DMS153 treated with DMSO at 0.1 percent for 48 hours (cell line): ENCODE results near the gene MATR3.
"Not testable (repeated sequence)": the region's sequence is repeated elsewhere in the genome, so short reads cannot be mapped to it uniquely, and the experiment has no call there.

Experiments used
- DNase-seq: peaks from one replicate; lab custom pipeline; 2025; ENCODE audit not compliant: unreplicated experiment; lab: John Stamatoyannopoulos, UW

MATR3 gene

DNA sequence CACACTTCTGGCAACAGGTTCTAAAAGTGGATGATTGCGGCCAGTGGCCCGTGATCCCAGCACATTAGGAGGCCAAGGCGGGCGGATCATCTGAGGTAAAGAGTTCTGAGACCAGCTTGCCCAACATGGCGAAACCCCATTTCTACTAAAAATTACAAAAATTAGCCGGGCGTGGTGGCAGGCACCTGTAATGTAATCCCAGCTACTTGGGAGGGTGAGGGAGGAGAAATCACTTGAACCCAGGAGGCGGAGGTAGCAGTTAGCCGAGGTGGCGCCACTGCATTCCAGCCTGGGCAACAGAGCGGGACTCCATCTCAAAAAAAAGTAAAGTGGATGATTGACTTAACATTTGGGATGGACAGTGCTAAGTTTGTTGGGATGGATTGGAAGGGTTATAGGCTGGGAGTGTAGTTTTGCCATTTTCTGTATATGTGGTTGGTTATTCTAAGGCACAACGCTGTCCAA, 3.4 kb downstream of the MATR3 start:
- no peak for DNase-seq

DNA sequence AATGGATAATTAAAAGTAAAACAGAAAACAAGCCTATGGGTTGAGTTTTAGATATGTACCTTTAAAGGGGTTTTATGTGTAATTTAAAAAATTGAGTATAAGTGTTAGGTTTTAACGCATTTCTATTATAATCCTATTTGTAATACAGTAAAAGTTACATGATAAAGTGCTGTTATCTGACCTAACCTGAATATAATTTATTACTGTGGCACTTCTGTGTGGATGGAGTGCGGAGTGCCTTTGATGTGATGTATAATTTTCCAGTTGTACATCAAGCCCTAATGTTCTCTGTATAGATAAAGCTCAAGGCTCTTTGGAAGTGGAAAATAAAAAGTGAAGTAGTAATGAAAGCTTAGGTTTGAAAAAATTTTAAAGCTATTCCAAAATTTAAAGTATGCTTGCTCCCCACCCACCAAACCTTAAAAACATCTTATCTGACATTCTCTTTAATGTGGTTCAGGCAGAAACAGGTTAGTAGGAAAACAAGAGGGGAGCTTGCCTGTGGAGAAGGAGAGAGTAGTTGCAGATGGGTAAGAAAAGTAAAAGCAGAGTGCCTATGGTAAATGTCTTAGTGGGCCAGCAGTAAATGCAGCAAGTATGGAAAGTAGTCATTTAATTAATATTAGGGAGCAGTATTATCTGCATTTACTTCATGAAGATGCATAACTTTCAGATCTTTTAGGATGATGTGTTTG, 4.0 kb downstream of the MATR3 start:
- DNase-seq: no peak

DNA sequence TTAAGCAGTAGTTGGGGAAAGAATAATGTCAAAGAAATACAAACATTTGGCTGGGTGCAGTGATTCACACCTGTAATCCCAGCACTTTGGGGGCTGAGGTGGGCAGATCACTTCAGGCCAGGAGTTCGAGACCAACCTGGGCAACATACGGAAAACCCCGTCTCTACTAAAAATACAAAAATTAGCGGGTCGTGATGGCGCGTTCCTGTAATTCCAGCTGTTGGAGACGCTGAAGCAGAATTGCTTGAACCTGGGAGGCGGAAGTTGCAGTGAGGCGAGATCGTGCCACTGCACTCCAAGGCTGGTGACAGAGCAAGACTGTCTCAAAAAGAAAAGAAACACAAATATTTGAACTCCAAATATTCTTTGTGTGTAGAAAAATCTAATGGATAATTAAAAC, 4.7 kb downstream of the MATR3 start:
- DNase-seq: no peak

DNA sequence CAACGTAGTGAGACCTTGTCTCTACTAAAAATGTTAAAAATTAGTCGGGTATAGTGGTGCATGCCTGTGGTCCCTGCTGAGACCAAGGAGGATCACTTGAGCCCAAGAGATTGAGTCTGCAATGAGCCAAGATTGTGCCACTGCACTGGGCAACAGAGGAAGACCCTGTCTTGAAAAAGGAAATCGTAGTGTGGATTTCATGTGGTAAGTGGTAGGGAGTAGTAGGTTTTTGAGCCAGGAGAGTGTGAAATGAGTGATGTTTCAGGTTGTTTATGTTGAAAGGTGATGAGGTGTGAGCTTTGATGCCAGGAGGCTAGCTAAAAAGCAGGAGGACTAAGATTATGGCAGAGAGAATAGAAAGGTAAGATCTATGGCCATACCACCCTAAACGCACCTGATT, 5.9 kb downstream of the MATR3 start:
- DNase-seq: no peak

DNA sequence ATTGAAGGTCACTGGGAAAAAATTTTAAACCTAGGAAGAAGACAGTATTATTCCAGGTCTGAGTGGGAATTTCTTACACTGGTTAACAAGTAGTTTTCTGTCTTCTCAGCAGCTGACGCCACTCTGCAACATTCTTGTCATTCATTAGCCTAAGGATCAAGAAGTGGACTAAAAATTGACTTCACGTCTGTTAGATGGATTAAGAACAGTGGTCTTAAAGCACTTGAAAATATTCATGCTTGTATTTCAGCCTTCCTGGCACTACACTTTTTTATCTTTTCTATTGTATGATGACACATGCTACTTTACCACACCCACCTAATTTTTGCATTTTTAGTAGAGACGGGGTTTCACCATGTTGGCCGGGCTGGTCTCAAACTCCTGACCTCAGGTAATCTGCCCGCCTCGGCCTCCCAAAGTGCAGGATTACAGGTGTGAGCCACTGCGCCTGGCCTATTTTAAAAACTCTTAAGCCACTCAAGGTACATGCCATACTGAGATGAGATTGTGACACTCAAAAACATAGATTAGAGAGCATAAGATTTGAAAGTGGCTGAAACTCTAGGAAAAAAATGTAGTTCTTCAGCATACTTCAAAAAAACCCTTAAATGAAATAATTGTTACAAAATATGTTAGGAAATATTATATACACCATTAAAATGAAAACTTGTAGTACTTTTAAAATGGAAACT, 8.4 kb downstream of the MATR3 start:
- no peak for DNase-seq

DNA sequence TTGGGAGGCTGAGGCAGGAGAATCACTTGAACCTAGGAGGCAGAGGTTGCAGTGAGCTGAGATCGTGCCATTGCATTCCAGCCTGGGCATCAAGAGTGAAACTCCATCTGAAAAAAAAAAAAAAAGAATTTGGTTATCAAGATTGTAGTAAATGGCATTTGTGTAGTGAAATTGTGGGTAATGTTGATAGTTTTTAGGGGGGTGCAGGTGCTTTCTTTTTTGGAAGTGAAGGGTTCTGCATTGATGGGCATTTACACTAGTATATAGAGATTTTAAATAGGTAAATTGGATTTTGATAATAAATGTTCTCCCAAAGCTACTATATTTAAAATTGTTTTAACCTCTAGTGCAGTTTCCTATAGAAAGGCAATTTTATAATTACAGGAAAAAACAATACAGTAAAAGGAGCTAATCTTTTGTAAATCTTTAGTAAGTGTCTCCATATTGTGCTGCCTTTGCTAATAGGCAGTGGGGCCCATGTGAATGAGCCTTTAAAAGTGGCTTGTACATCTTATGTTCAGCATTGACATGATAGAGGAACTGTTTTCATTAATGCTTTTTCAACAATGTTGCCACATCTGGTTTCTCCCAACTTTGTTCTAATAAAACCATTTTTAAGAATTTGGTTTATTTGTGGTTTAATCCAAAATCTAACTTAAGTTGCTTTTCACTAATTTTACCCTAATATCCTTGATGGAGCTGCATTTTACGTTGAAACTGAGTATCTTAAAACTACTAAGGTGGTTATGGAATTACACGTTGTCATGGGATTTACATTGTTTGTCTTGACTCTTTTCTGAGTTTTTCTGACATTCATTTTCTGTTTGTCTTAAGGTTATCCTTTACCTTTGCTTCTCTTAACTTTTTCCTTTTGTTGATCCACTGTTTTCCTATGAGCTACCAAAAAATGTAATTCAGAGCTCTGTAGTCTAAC, 11.1 kb downstream of the MATR3 start:
- no peak for DNase-seq

DNA sequence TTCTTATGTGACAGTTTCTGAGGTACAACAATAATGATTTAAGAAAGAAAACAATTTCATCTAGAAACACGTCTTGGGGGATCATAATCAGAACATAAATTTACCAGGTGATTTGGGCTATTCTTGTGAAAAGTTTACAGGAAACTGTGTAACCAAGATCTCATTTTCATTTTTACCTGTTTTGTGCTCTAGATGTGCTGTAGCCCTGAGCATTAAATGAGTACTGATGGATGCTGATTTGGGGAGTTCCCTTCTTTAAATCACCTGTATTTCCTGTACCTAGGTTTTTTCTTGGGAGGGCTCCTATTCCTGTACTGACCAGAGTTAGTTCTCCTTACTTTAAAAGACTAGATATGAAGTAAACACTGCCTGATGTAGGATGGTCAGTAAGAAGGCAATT, 12.7 kb downstream of the MATR3 start:
- DNase-seq: no peak

DNA sequence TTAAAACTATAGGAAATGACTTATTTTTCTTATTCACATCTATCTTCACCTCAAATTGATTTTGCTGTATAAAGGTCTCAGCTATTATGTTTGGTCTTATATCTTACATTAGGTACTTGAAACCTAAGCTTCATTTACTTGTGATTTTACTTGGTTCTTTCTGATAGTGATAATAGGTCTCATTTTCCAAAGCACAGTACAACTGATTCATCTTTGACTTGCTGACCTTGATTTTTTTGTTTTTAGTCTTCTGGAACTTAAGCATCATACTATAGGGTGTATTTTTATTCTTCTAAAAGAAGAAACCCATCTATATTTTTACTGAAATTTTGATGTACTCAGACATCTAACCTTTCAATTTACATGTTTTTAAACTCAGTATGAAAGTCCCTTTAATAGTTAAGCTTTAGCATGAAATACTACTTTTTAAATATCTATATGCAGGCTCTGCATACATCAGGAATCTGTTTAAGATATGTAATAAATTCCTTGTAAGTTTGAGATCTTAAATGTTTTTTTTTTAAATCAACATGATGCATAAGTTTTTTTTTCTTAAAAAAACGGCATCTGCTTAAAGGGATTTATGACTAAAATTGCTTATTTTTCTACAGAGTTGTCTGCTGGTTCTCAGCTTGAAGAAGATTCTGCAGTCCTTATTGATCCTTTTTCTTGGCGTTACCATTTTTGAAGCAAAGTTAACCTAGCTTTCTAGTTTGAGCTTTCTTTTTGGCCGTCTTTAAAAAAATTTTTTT, 13.3 kb downstream of the MATR3 start:
- DNase-seq: no peak

DNA sequence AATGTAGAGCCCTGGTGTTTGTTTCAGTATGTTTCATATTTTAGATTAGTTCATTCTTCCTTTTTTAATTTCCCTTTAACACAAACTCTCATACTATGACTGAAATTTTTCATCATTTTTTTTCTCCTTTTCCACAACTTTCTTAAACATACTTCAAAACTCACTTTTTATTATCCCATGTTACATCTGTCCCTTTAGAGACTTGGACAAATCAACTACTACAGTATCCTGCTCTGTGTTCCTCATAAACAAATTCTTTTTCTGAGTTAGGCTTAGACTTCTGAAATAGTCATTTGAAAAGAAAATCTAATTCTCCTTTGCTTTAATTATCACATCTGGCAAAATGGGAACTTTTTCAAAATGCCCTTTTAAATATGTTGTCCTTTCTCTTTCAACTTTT, 15.3 kb downstream of the MATR3 start:
- DNase-seq: no peak

DNA sequence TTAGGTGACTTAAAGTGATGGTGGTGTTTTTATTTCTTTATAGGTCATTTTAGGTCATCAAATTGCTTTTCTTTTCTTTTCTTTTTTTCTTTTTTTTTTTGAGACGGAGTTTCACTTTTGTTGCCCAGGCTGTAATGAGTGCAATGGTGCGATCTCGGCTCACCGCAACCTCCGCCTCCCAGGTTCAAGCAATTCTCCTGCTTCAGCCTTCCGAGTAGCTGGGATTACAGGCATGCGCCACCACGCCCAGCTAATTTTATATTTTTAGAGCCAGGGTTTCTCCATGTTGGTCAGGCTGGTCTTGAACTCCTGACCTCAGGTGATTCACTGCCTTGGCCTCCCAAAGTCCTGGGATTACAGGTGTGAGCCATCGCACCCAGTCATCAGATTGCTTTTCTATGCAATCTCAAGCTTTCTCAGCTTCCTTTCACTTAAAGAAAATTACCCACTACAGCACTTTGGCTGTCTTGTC, 17.2 kb downstream of the MATR3 start:
- not testable (repeated sequence) for DNase-seq

DNA sequence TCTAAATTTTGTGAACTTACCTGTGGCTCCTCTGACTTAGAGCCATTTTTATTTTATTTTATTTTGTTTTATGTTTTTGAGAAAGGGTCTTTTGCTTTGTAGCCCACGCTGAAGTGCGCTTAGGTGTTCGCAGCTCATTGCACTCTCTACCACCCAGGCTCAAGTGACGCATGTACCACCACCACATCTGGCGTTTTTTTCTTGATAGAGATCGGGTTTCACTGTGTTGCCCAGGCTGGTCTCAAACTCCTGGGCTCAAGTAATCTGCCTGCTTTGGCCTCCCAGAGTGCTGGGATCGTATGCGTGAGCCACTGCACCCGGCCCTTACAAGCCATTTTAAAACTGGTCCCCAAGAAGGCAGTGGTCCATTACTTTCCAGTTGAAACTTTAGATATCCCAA, 18.5 kb downstream of the MATR3 start:
- no peak for DNase-seq

DNA sequence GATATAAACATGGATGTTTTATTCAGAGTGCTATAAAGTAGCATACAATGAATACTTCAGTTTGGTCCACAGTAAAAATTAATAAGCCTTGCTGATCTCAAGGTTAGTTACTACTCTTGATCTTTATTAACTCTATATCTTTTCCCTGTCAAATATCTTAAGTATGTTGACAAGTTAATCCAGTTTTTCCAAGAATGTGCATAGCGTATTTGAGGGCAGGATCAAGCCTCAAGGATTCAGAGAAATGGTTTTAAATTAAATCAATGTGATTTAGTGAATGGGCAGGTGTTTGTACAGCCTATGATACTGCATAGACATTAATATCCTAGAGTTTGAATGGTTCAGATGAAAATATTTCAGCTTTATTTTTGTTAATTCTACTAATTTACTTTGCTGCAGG, 20.7 kb downstream of the MATR3 start:
- no peak for DNase-seq

DNA sequence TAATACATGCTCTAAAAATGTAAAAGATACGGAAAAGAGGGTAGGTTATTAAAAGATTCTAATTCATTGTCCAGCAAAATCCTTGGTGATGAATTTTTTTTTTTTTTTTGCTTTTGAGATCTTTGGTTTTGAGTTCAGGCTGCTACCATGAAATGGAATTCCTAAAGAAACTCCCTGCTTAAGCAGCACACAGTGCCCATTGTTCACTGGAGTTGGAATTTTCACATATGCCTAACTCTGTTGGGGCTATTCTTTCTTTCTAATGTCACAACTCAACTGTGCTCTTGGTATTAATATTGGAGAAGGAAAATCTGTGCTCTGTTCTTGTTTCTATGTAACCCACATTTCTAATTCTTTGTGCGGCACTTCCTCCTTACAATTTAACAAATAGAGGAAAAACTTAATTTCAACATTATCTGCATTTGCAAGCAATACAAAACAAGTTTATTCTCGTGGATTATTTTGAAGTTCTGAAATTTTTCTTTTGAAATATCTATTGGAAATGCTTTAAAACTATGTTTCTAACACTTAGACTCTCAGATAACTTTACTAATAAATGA, 21.6 kb downstream of the MATR3 start:
- DNase-seq: no peak

DNA sequence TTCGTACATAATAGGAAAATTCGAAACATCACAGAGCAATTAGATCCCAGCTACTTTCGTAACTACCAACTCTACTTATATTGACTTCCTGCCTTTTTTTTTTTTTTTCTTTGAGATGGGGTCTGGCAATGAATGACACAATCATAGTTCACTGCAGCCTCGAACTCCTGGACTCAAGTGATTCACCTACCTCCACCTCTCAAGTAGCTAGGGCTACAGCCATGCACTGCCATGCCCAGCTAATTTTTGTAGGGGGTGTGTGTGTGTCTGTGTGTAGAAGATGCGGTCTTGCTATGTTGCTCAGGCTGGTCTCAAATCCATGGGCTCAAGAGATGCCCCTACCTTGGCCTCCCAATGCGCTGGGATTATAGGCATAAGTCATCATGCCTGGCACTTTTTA, 42.3 kb downstream of the MATR3 start:
- DNase-seq: no peak

DNA sequence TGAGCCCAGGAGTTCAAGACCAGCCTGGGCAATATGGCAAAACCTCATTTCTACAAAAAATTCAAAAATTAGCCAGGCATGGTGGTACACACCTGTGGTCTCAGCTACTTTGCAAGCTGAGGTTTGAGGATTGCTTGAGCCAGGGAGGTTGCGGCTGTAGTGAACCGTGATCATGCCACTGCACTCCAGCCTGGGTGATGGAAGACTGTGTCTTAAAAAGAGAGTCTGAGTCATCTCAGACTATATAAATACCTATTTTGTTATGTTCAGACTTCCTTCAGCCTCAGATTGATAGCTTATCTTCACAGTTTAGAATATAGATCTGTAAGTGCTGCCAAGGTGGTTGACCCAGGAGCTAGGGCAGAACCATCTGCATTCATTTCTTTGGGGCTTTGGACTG, 46.5 kb downstream of the MATR3 start:
- no peak for DNase-seq

DNA sequence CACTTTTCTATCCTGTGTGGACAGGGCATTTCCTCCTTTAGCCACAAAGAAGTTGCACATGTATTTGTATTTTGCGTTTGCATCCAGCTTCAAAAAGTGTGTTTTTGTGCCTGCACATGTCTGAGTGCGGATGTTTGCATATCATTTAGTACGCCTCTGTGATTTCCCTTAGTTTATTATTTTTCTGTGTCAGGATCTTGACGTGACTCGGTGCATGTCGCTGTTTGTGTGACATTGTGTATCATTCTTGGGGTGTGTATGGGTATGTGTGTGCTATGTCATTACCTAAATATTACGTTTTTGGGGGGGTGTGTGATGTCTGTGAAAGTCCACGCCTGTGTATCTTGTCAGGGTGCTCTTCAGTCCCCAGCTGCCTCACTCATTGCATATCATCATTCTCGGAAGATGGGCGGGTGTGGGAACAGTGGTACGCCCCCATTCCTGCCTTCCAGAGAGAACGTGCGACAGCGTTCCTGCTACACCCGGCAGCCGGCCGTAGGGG, 47.7 kb downstream of the MATR3 start:
- DNase-seq: no peak

DNA sequence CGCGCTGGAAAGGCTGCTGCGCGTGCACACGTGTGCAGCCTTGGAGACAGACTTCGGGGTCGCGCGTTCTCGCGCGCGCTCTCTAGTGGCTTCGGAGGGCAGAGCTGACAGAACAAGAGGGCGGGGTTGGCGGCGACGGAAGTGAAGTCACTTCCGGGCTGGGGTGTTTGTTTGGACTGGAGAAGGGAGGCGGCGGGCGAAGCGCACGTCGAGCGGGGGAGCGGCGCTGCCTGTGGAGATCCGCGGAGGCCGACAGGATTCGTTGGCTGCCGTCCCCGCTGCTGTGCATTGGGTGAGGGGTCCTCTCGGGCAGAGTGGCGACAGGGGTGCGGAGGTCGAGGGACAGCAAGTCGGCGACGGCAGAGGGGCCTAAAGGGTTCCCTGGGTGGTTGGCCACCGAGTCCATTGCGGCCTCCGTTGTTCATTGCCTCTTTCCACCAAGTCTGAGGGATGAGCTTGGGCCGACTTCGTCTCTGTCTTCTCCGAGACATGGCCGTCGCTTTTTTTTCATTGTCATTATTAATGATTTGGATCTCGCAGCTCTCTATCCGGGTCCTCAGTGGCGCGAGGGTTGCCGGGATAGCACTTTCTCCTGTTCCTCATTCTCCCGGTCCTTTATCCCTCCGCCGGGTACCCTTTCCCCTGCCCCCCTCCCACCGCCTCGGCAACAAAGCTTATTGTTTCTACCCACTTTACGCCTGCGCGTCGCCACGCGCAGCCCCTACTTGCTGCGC, 48.3 kb downstream of the MATR3 start, which contains the start of gene PAIP2:
Gene PAIP2, plus strand, starts transcription at position 166 of the 734 bp plus-strand sequence. CDS start 21,931 bp downstream, outside the sequence.
- peak; percentile 61 for DNase-seq

DNA sequence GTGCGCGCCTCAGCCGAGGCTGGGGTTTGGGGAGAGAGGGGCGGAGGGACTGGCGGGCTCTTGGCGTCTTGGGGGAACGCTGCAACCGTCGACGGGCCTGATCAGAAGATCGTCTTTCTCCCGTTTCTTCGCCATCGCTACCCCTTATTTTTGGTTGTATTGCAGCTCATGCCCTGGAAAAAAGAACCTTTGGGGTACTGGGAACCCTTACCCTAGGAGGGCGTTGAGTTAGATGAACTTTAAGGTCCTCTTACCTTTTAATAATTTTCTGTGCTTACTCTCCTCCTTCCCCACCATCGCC, 48.8 kb downstream of the MATR3 start:
- DNase-seq: no peak

DNA sequence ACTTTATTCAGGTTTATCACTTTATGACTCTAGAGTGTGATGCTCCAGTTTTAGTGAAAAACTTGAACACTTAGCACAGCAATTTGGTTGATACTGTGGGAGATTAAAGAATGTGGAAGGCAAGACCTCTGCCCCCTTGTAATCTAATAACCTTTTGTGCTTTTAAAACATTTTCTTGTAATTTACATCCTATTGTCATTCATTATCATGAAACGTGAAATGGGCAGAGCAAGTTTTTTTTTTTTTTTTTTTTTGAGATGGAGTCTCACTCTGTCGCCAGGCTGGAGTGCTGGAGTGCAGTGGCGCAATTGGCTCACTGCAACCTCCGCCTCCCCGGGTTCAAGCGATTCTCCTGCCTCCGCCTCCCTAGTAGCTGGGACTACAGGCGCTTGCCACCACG, 49.9 kb downstream of the MATR3 start:
- no peak for DNase-seq

DNA sequence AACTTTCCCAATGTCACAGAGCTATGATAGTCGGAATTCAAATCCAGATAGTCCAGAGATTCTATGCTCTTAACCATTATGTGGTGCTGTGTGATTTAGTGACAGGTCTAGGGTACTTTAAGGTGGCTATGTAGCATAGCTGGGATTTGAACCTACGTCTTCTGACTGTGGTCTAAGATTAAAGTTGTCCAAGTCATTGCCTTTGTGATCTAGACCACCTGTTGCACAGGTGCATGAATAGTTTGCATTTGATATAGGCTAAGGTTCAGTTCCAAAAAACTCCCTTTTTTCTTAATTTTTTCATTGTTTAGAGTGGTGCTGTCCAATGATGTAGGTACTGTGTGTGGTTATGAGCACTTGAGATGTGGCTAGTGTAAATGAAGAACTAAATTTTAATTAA, 50.6 kb downstream of the MATR3 start:
- no peak for DNase-seq
